Endothelial cell of umbilical vein (primary cell): Measurements from ENCODE around the gene ADARB1. TPM values are rescaled to one million over a fixed set of nuclear protein-coding genes. Genes with fewer than 3 reads are reported as not detected.

Experiments used
- BruUV-seq: library from RNA; stranded (reverse); fragments of 400-500 nt; replicated peaks from 2 replicates; lab custom pipeline; 2021; lab: Mats Ljungman, UMichigan
- CTCF ChIA-PET: fragments of 300-600, 350-600 bp; sonication (Branson Sonifier 250); formaldehyde crosslinking; loops from one replicate; lab custom pipeline; 2021; ENCODE audit warnings: antibody characterized with exemption, inconsistent platforms; lab: Charles Lee
- POLR2A ChIA-PET: fragments of 300-600, 350-600 bp; sonication (Branson Sonifier 250); formaldehyde crosslinking; loops from one replicate; lab custom pipeline; 2021; ENCODE audit warnings: antibody characterized with exemption, inconsistent platforms; lab: Charles Lee
- DNase-seq: peaks from one replicate; pipeline ENCODE4 v3.0.0-alpha.2; 2011; ENCODE audit warnings: low read depth, low spot score
- FAIRE-seq: peaks from 2 replicates; lab custom pipeline; 2011; peaks lifted over from hg19 to GRCh38; lab: Jason Lieb, UNC
- H2AFZ ChIP-seq: 2 replicates; pipeline ENCODE4 v1.6.0; 2012; ENCODE audit warnings: low read depth, low read length, control low read depth, inconsistent platforms
- H3K27ac ChIP-seq: 2 replicates; pipeline ENCODE4 v1.5.1; 2011; ENCODE audit warnings: low read depth, mild to moderate bottlenecking, control low read depth, low read length, moderate library complexity; ENCODE audit not compliant: insufficient read depth
- H3K27me3 ChIP-seq, 2 experiments: 2 replicates each; pipeline versions ENCODE4 v1.6.0 to v1.6.1; 2011; ENCODE audit warnings: low read length in 2 of 2, mixed read lengths in 1 of 2; ENCODE audit not compliant: control insufficient read depth in 2 of 2, insufficient read depth in 2 of 2
- H3K36me3 ChIP-seq, 2 experiments: 2 replicates in 1 of 2; 3 replicates in 1 of 2; pipeline ENCODE4 v1.5.1; 2011; ENCODE audit warnings: low read length in 2 of 2, mild to moderate bottlenecking in 1 of 2, moderate library complexity in 1 of 2; ENCODE audit not compliant: control insufficient read depth in 2 of 2, insufficient read depth in 2 of 2; ENCODE audit errors: extremely low read depth in 1 of 2
- H3K4me1 ChIP-seq: 3 replicates; pipeline ENCODE4 v1.5.1; 2011; ENCODE audit warnings: mild to moderate bottlenecking, low read length; ENCODE audit not compliant: control insufficient read depth, insufficient read depth; ENCODE audit errors: extremely low read depth
- H3K4me2 ChIP-seq: 2 replicates; pipeline ENCODE4 v1.6.1; 2011; ENCODE audit warnings: low read length, control low read depth, mixed read lengths; ENCODE audit not compliant: insufficient read depth
- H3K4me3 ChIP-seq, 3 experiments: fragments of 200-600 bp in 1 of 3; sonication (generic), shearing (Covaris generic) in 1 of 3; replicated peaks in 1 of 3; 2 replicates each; pipeline ENCODE4 v1.5.1; 2011 to 2016; ENCODE audit warnings: control low read depth in 3 of 3, low read length in 3 of 3, mild to moderate bottlenecking in 2 of 3, inconsistent platforms in 1 of 3, low read depth in 1 of 3, moderate library complexity in 1 of 3; ENCODE audit not compliant: insufficient read depth in 1 of 3
- H3K79me2 ChIP-seq: 2 replicates; pipeline ENCODE4 v1.6.0; 2012; ENCODE audit warnings: low read length, inconsistent platforms; ENCODE audit not compliant: control insufficient read depth, insufficient read depth
- H3K9ac ChIP-seq: replicated peaks from 2 replicates; pipeline ENCODE3; 2011; ENCODE audit warnings: low read length, control low read depth; ENCODE audit not compliant: insufficient read depth; ENCODE audit errors: extremely low read depth
- H3K9me1 ChIP-seq: replicated peaks from 3 replicates; pipeline ENCODE4 v1.6.0; 2011; ENCODE audit warnings: mild to moderate bottlenecking, low read length; ENCODE audit not compliant: control insufficient read depth, insufficient read depth; ENCODE audit errors: extremely low read depth
- H3K9me3 ChIP-seq: replicated peaks from 2 replicates; pipeline ENCODE4 v1.5.1; 2012; ENCODE audit warnings: low read length, inconsistent platforms; ENCODE audit not compliant: control insufficient read depth, insufficient read depth
- H4K20me1 ChIP-seq: replicated peaks from 2 replicates; pipeline ENCODE3; 2011; ENCODE audit warnings: mild to moderate bottlenecking, low read length; ENCODE audit not compliant: control insufficient read depth, insufficient read depth; ENCODE audit errors: extremely low read depth
- EZH2 ChIP-seq: IDR thresholded peaks from 2 replicates; pipeline ENCODE4 v1.6.1; 2012; ENCODE audit warnings: borderline replicate concordance, low read depth, mild to moderate bottlenecking, moderate library complexity, low read length, inconsistent platforms; ENCODE audit not compliant: severe bottlenecking
- FOS ChIP-seq: IDR thresholded peaks from 2 replicates; pipeline ENCODE4 v1.6.1; 2011; ENCODE audit warnings: mild to moderate bottlenecking, low read length, moderate library complexity, borderline replicate concordance; ENCODE audit not compliant: insufficient read depth
- GATA2 ChIP-seq: IDR thresholded peaks from 2 replicates; pipeline ENCODE4 v1.7.0; 2011; ENCODE audit warnings: low read depth, mild to moderate bottlenecking, moderate library complexity, mixed read lengths, low read length; ENCODE audit not compliant: insufficient read length, insufficient read depth
- JUN ChIP-seq: IDR thresholded peaks from 2 replicates; pipeline ENCODE4 v1.6.1; 2011; ENCODE audit warnings: borderline replicate concordance, low read depth; ENCODE audit not compliant: insufficient read length, insufficient read depth
- MYC ChIP-seq: IDR thresholded peaks from one replicate; pipeline ENCODE4 v1.6.1; 2011; ENCODE audit warnings: mild to moderate bottlenecking, low read depth, low read length
- POLR2A ChIP-seq: IDR thresholded peaks from 2 replicates; pipeline ENCODE4 v1.6.1; 2012; ENCODE audit warnings: low read depth, mild to moderate bottlenecking, control low read depth, low read length
- POLR2AphosphoS5 ChIP-seq: IDR thresholded peaks from 2 replicates; pipeline ENCODE4 v1.6.1; 2012; ENCODE audit warnings: low read depth, mild to moderate bottlenecking, control low read depth, low read length, moderate library complexity; ENCODE audit not compliant: insufficient read depth
- dilution Hi-C: fragments of 300-500 bp; cut with MboI; formaldehyde crosslinking; loops from one replicate; pipeline ENCODE4 v1.15.0; 2019; ENCODE audit warnings: low sequenced_read_pairs; ENCODE audit not compliant: extremely low pct_ligation_motif_present
- intact Hi-C: fragments of 100-400 bp; cut with micrococcal nuclease; formaldehyde crosslinking; loops from one replicate; pipeline ENCODE4 v1.10.0; 2022
- polyA plus RNA-seq, 4 experiments: library from polyadenylated mRNA; depleted of rRNA in 3 of 4; stranded (reverse) in 3 of 4; unstranded in 1 of 4; fragments of >200 nt; gene quantifications; 2 replicates each; pipeline versions ENCODE4 v1.2.1 to v1.2.3, GENCODE V29; 2011 to 2012; ENCODE audit warnings: missing spikeins in 1 of 4
- total RNA-seq: library from RNA; stranded (reverse); gene quantifications from 2 replicates; pipeline ENCODE4 v1.2.3, GENCODE V29; 2021
- TF ChIP-seq, protein P1 (sequence below): IDR thresholded peaks from 2 replicates; pipeline ENCODE4 v1.6.1; 2011; ENCODE audit not compliant: insufficient read depth, insufficient read length
- TF ChIP-seq, protein P2 (sequence below), 2 donors: IDR thresholded peaks; 1 replicate in 1 of 2; 2 replicates in 1 of 2; pipeline ENCODE4 v1.5.1; 2011; ENCODE audit warnings: low read length in 2 of 2, mild to moderate bottlenecking in 2 of 2, moderate library complexity in 2 of 2, control low read depth in 1 of 2, inconsistent platforms in 1 of 2, low read depth in 1 of 2; ENCODE audit not compliant: insufficient read depth in 1 of 2; ENCODE audit errors: extremely low read depth in 1 of 2

ADARB1 gene
- total and polyA plus RNA-seq, 2 donors (not counting 3 experiments of a cell fraction or from before 2014, with no cell fraction given): 32.5 to 54.3 TPM

DNA sequence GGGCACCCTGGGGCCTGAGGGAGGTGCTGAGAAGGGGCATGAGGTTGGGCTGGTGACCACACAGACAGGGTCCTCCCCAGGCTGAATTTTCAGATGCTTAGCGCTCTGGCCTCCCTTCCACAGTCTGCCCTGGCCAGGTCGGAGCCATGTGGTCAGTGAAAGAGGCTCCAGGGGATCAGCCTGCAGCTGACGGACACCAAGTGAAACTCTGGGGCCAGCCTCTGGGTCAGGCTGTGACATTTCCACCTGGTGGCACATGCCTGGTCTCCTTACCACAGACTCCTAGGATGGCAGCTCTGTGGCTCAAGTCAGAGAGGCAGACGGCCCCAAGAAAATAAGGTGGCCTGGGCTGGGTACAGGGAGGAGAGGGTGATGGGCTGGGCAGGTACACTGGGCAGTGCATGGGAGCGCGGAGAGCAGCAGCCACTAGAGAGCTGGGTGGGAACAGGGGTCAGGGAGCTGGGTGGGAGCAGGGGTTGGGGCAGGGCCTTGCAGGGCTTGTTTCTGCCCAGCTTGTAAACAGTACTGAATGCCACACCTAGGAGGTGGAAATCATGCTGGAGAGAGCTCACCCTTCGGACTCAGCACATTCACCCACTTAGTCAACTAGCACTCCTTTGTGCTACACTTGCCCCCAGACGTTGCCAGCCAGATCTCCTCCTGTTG is 20.7 kb upstream of the ADARB1 start:
- no peak overlapping the region for H3K4me2 ChIP-seq
- TF ChIP-seq, protein P1, sequence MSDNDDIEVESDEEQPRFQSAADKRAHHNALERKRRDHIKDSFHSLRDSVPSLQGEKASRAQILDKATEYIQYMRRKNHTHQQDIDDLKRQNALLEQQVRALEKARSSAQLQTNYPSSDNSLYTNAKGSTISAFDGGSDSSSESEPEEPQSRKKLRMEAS: no peak
- TF ChIP-seq, protein P2, sequence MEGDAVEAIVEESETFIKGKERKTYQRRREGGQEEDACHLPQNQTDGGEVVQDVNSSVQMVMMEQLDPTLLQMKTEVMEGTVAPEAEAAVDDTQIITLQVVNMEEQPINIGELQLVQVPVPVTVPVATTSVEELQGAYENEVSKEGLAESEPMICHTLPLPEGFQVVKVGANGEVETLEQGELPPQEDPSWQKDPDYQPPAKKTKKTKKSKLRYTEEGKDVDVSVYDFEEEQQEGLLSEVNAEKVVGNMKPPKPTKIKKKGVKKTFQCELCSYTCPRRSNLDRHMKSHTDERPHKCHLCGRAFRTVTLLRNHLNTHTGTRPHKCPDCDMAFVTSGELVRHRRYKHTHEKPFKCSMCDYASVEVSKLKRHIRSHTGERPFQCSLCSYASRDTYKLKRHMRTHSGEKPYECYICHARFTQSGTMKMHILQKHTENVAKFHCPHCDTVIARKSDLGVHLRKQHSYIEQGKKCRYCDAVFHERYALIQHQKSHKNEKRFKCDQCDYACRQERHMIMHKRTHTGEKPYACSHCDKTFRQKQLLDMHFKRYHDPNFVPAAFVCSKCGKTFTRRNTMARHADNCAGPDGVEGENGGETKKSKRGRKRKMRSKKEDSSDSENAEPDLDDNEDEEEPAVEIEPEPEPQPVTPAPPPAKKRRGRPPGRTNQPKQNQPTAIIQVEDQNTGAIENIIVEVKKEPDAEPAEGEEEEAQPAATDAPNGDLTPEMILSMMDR (IDR thresholded peaks at IDR 0.05; ENCODE audit: extremely low read depth in 1 of 2, insufficient read depth in 1 of 2, low read depth in 1 of 2, low read length in 2 of 2): no peak
- TF ChIP-seq EZH2 (no peak), MYC (no peak), POLR2A (no peak), JUN (no peak), GATA2 (no peak), FOS (no peak), POLR2AphosphoS5 (no peak)
- ChIA-PET POLR2A (no interaction called here), CTCF (interaction anchor here (1.5 kb wide), 1 partner anchor 8 kb away, joined by 3 read pairs; no protein-coding TSS in a partner anchor)
- no peak overlapping the region for H3K4me3 ChIP-seq
- H3K9ac ChIP-seq: no peak overlapping the region
- no peaks in the 10 kb centered on the region for H3K36me3 ChIP-seq
- intact Hi-C loops (no loop called here), dilution Hi-C loops (no loop called here)
- no peaks in the 10 kb centered on the region for H3K79me2 ChIP-seq
- BruUV-seq: no TSS peak
- no peak for FAIRE-seq
- peaks cover 17% of the 10 kb centered on the region for H3K4me1 ChIP-seq
- no peaks in the 10 kb centered on the region for H3K9me3 ChIP-seq
- H3K27ac ChIP-seq: no peak overlapping the region
- H3K27me3 ChIP-seq: peaks cover 0 to 2% of the 10 kb centered on the region in 2 experiments
- H3K9me1 ChIP-seq: no peaks in the 10 kb centered on the region
- H4K20me1 ChIP-seq: no peaks in the 10 kb centered on the region
- DNase-seq: no peak
- no peak overlapping the region for H2AFZ ChIP-seq
